ENCODE results near the gene PCBP3. TPM values are rescaled to one million over a fixed set of nuclear protein-coding genes. Genes with fewer than 3 reads are reported as not detected.

Gene PCBP3
- total and polyA plus RNA-seq, 4 donors, result 0.36 to 1.6 (median 0.42) TPM

DNA sequence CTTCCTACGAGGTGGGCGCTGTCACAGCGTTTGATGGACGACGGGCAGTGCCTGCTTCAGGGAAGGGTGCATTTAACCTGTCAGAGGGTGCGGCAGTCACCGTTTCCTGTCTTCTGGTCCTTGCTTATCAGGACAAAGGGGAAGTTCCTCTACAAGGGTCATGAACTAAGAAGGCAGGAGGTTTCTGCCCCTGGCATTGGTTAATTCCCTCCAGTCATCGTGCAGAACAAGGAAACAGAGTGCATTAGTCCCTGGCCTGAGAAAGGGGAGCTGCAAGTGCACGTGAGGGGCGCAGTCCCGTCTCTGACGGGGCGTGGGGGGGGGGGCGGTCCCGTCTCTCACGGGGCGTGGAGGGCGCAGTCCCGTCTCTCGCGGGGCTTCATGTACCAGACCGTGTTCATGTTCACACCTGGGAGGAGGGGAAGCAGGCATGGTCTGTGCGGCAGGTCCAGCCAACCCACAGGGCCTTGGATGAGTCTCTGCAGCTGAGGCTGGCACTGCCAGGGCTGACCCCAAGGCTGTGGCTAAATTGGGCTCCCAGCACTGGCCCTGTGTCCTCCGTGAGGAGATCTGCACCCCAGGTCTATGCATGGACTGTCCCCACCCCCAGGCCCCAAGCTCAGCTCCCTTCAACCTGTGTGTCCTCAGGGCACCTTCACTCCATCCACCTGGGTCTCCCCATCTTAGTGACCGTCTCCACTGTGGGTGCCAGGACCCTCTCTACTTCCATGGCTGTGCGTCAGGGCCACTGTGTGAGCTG is 248.8 kb downstream of the PCBP3 start:
- peak overlapping the region in 1 of 2 donors; percentile 31 for H3K27ac ChIP-seq (ENCODE audit: low read depth in 1 of 2, low read length in 2 of 2)
- no peaks in the 10 kb centered on the region for H3K36me3 ChIP-seq (ENCODE audit: control insufficient read depth in 4 of 4, insufficient read depth in 3 of 4, low read depth in 1 of 4, low read length in 3 of 4)
- TF ChIP-seq, protein P1, sequence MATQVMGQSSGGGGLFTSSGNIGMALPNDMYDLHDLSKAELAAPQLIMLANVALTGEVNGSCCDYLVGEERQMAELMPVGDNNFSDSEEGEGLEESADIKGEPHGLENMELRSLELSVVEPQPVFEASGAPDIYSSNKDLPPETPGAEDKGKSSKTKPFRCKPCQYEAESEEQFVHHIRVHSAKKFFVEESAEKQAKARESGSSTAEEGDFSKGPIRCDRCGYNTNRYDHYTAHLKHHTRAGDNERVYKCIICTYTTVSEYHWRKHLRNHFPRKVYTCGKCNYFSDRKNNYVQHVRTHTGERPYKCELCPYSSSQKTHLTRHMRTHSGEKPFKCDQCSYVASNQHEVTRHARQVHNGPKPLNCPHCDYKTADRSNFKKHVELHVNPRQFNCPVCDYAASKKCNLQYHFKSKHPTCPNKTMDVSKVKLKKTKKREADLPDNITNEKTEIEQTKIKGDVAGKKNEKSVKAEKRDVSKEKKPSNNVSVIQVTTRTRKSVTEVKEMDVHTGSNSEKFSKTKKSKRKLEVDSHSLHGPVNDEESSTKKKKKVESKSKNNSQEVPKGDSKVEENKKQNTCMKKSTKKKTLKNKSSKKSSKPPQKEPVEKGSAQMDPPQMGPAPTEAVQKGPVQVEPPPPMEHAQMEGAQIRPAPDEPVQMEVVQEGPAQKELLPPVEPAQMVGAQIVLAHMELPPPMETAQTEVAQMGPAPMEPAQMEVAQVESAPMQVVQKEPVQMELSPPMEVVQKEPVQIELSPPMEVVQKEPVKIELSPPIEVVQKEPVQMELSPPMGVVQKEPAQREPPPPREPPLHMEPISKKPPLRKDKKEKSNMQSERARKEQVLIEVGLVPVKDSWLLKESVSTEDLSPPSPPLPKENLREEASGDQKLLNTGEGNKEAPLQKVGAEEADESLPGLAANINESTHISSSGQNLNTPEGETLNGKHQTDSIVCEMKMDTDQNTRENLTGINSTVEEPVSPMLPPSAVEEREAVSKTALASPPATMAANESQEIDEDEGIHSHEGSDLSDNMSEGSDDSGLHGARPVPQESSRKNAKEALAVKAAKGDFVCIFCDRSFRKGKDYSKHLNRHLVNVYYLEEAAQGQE (IDR thresholded peaks at IDR 0.05), result no peak
- TF ChIP-seq GABPA (IDR thresholded peaks at IDR 0.05 in 1 of 2, conservative IDR thresholded peaks at IDR 0.05 in 1 of 2) (no peak), TAF1 (conservative IDR thresholded peaks at IDR 0.05) (no peak), HNF4G (IDR thresholded peaks at IDR 0.05) (no peak), RAD21 (IDR thresholded peaks at IDR 0.05) (no peak), RXRA (IDR thresholded peaks at IDR 0.05) (no peak), FOXA1 (IDR thresholded peaks at IDR 0.05) (no peak), NR2F2 (IDR thresholded peaks at IDR 0.05) (no peak), JUND (IDR thresholded peaks at IDR 0.05) (no peak), HNF4A (conservative IDR thresholded peaks at IDR 0.05) (no peak)
- TF ChIP-seq, protein P2, sequence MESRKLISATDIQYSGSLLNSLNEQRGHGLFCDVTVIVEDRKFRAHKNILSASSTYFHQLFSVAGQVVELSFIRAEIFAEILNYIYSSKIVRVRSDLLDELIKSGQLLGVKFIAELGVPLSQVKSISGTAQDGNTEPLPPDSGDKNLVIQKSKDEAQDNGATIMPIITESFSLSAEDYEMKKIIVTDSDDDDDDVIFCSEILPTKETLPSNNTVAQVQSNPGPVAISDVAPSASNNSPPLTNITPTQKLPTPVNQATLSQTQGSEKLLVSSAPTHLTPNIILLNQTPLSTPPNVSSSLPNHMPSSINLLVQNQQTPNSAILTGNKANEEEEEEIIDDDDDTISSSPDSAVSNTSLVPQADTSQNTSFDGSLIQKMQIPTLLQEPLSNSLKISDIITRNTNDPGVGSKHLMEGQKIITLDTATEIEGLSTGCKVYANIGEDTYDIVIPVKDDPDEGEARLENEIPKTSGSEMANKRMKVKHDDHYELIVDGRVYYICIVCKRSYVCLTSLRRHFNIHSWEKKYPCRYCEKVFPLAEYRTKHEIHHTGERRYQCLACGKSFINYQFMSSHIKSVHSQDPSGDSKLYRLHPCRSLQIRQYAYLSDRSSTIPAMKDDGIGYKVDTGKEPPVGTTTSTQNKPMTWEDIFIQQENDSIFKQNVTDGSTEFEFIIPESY (IDR thresholded peaks at IDR 0.05), result no peak
- TF ChIP-seq, protein P3, sequence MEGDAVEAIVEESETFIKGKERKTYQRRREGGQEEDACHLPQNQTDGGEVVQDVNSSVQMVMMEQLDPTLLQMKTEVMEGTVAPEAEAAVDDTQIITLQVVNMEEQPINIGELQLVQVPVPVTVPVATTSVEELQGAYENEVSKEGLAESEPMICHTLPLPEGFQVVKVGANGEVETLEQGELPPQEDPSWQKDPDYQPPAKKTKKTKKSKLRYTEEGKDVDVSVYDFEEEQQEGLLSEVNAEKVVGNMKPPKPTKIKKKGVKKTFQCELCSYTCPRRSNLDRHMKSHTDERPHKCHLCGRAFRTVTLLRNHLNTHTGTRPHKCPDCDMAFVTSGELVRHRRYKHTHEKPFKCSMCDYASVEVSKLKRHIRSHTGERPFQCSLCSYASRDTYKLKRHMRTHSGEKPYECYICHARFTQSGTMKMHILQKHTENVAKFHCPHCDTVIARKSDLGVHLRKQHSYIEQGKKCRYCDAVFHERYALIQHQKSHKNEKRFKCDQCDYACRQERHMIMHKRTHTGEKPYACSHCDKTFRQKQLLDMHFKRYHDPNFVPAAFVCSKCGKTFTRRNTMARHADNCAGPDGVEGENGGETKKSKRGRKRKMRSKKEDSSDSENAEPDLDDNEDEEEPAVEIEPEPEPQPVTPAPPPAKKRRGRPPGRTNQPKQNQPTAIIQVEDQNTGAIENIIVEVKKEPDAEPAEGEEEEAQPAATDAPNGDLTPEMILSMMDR (IDR thresholded peaks at IDR 0.05; ENCODE audit: low read depth, low read length, missing input control), result no peak
- TF ChIP-seq, protein P4, sequence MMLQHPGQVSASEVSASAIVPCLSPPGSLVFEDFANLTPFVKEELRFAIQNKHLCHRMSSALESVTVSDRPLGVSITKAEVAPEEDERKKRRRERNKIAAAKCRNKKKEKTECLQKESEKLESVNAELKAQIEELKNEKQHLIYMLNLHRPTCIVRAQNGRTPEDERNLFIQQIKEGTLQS (IDR thresholded peaks at IDR 0.05), result no peak
- WGBS, result 56% methylated on average over 26 of the region's 26 CpGs
- no peak overlapping the region for H3K9ac ChIP-seq (ENCODE audit: low read depth in 1 of 2, low read length in 2 of 2)
- DNase-seq (ENCODE audit: low spot score), result no peak
- H3K4me3 ChIP-seq (ENCODE audit: low read depth in 1 of 3, low read length in 3 of 3), result no peak overlapping the region
- no peaks in the 10 kb centered on the region for H3K9me3 ChIP-seq (ENCODE audit: control insufficient read depth in 4 of 4, low read length in 3 of 4)
- peaks cover 0 to 2% (median 0%) of the 10 kb centered on the region in 4 donors for H3K27me3 ChIP-seq (ENCODE audit: control insufficient read depth in 4 of 4, insufficient read depth in 4 of 4, low read length in 3 of 4)
- H3K4me1 ChIP-seq (ENCODE audit: control insufficient read depth in 4 of 4, insufficient read depth in 4 of 4, low read length in 3 of 4), result peaks cover 0 to 4% (median 0%) of the 10 kb centered on the region in 4 donors
